Astrocyte of the spinal cord (primary cell): ENCODE data around the gene USP8.
"Not testable (repeated sequence)": the region's sequence is repeated elsewhere in the genome, so short reads cannot be mapped to it uniquely, and the experiment has no call there.

ENCODE experiments used
- DNase-seq: peaks from one replicate; pipeline ENCODE4 v3.0.0; 2011; ENCODE audit warnings: low read depth, low spot score
- H3K4me3 ChIP-seq: 2 replicates; pipeline ENCODE4 v1.5.1; 2011; ENCODE audit warnings: low read depth, mild to moderate bottlenecking, low read length, moderate library complexity
- in situ Hi-C: cut with HindIII; loops from 2 replicates; pipeline ENCODE4 v1.10.0; 2017; ENCODE audit warnings: low sequenced_read_pairs
- TF ChIP-seq, protein P1 (sequence below): IDR thresholded peaks from 2 replicates; pipeline ENCODE4 v1.5.1; 2012; ENCODE audit warnings: low read depth, mild to moderate bottlenecking, low read length, inconsistent platforms

The USP8 gene

DNA sequence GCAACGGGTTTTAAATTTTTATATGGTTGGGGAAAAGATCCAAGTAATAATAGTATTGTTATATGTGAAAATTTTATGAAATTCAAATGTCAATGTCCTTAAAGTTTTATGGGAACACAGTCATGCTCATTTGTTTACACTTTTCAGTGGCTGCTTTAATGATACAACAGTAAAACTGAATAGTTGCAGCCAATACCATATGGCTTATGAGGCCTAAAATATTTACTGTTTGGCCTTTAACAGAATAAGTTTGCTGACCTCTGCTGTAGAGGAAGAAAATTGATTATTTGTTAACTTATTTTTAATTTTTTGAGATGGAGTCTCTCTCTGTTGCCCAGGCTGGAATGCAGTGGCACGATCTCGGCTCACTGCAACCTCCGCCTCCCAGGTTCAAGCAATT, 77.6 kb downstream of the USP8 start:
- no peak overlapping the region for H3K4me3 ChIP-seq
- no peak for DNase-seq
- TF ChIP-seq, protein P1, sequence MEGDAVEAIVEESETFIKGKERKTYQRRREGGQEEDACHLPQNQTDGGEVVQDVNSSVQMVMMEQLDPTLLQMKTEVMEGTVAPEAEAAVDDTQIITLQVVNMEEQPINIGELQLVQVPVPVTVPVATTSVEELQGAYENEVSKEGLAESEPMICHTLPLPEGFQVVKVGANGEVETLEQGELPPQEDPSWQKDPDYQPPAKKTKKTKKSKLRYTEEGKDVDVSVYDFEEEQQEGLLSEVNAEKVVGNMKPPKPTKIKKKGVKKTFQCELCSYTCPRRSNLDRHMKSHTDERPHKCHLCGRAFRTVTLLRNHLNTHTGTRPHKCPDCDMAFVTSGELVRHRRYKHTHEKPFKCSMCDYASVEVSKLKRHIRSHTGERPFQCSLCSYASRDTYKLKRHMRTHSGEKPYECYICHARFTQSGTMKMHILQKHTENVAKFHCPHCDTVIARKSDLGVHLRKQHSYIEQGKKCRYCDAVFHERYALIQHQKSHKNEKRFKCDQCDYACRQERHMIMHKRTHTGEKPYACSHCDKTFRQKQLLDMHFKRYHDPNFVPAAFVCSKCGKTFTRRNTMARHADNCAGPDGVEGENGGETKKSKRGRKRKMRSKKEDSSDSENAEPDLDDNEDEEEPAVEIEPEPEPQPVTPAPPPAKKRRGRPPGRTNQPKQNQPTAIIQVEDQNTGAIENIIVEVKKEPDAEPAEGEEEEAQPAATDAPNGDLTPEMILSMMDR, result no peak
- in situ Hi-C loops, result no loop called here

DNA sequence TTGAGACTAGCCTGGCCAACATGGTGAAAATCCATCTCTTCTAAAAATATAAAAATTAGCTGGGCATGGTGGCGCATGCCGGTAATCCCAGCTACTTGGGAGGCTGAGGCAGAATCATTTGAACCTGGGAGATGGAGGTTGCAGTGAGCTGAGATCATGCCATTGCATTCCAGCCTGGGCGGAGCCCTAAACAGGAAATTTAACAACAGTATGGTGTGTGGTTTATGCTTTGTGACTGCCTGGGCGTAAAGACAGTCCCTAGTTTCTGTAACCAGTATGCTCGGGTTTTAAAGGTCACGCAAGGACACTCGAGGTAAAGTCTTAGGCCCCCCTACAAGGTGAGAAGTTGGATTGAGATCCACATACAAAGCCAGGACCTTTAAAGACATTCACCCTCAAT, 78.9 kb downstream of the USP8 start:
- TF ChIP-seq, protein P1, result no peak
- in situ Hi-C loops, result no loop called here
- no peak for DNase-seq
- H3K4me3 ChIP-seq, result no peak overlapping the region

DNA sequence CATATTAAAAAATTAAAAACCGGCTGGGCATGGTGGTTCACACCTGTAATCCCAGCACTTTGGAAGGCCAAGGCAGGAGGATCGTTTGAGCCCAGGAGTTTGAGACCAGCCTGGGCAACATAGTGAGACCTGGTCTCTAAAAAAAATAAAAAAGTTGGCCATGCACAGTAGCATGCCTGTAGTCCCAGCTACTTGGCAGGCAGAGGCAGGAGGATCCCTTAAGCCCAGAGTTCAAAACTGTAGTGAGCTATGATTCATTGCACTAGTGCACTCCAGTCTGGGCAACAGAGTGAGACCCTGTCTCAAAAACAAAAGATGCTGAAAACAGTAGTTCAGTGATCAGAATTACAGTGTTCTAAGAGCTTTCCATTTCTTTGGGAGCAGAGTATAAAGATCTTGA, 81.5 kb downstream of the USP8 start:
- DNase-seq, in situ Hi-C loops, H3K4me3 ChIP-seq: not testable (repeated sequence)

DNA sequence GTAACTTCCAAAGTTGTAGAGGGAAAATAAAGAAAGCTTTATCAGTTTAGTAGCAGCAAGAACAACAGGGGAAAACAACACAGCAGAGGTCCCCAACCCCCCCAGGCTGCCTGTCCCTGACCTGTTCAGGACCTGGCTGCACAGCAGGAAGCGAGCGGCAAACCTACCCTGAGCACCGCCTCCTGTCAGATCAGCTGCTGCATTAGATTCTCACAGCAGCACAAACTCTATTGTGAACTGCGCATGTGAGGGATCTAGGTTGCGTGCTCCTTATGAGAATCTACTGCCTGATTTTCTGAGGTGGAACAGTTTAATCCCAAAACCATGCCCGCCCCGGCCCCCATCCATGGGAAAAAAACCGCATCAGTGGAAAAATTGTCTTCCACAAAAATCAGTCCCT, 81.9 kb downstream of the USP8 start:
- TF ChIP-seq, protein P1, result no peak
- in situ Hi-C loops, result no loop called here
- DNase-seq, result no peak
- no peak overlapping the region for H3K4me3 ChIP-seq

DNA sequence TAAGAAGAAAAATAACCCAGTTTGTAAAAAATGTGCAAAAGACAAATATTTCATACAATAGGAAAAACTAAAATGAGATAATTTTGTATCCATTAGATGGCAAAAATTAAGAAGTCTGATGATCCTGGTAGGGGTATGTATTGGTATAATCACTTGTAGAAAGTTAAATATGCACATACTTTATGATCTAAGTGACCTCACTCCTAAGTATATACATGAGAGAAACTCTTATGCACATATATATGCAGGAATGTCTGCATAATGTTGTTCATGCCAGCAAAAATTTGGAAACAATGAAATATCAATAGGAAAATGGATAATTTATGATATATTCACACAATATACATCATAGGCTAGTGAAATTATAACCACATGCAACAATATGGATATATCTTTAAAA, 88.8 kb downstream of the USP8 start:
- TF ChIP-seq, protein P1, result no peak
- in situ Hi-C loops, result no loop called here
- no peak for DNase-seq

DNA sequence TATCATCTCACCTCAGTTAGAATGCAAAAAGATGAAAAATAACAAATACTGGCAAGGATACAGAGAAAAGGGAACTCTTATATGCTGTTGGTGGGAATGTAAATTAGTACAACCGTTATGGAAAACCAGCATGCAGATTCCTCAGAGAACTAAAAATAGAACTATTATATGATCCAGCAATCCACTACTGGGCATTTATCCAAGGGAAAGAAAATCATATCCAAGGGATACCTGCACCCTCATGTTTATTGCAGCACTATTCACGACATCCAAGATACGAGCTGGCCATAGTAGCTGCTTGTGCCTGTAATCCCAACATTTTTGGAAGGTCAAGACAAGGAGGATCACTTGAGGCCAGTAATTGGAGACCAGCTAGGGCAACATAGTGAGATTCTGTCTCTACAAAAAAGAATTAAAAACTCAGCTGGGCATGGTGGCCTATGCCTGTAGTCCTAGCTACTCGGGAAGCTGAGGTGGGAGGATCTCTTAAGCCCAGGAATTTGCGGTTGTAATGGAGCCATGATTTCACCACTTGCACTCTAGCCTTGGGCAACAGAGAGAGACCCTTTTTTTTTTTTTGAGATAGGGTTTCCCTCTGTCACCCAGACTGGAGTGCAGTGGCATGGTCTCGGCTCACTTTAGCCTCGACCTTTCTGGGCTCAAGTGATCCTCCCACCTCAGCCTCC, 95.7 kb downstream of the USP8 start:
- no peak overlapping the region for H3K4me3 ChIP-seq
- in situ Hi-C loops, result no loop called here
- no peak for DNase-seq
- TF ChIP-seq, protein P1, result no peak

More for the DNA sequence above, 88.8 kb downstream of the USP8 start:
- H3K4me3 ChIP-seq, result no peak overlapping the region

DNA sequence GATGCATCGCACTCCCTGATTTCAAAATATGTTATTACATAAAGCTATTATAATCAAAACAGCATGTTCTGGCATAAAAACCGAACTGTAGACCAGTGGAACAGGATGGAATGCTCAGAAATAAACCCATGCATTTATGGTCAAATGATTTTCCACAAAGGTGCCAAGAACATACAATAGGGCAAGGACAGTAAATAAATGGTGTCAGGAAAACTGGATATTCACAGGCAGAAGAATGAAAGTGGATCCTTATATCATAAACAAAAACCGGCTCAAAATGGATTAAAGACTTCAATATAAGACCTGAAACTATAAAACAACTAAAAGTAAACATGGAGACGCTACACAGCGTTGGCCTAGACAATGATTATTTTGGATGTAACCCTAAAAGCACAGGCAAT, 99.6 kb downstream of the USP8 start:
- no peak overlapping the region for H3K4me3 ChIP-seq
- TF ChIP-seq, protein P1, result no peak
- in situ Hi-C loops, result no loop called here
- DNase-seq, result no peak
